GM18868 (cell line): ENCODE data around the gene EGLN1.

Source experiments
- ATAC-seq: cut with Tn5 transposase; IDR thresholded peaks from one replicate; pipeline ENCODE4 v1.9.1; 2021; ENCODE audit warnings: mild to moderate bottlenecking, moderate library complexity; ENCODE audit not compliant: unreplicated experiment

Gene EGLN1

DNA sequence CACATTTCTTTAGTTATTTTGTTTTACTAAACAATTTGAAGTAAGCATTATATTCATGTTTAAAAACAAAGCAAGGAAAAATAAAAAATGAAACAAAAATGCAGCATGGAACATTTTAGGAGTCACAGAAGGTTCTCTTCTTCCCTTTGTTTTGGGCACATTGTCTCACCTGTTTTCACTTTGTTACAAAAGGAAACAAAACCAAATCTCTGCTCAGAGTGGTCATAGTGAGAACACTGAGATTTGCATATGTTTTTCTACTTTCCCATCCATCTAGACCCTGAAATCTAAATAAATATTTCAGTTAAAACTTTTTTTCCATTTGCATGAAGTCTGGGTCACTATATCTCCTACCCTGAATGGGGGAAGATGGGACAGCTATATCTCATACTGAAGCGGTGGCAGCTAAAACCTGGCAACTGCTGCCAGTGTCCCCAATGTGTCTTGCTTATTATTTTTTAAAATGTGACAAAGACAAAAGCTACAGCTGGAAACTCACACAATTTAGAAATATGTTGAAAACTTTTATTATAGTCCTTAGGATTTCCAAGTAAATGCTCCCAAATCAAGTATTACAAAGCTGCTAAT is 87.9 kb downstream of the EGLN1 start:
- no peak for ATAC-seq

DNA sequence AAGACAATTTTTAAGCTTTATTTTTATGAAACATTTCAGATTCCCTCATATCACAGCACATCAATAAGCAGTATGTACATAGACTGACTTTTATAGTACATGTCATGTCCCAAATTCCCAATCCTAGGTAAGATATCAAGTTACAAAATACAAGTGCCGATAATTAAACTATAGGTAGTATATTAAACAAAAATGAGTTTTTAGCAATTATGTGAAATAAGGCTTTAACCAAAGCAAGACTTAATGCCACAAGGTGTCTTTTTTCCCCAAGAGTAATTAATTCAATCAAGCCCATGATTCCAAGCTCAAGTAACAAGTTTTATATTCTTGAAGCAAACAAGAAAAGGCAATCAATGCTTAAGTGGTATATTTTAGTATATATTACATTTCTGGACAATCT is 89.3 kb downstream of the EGLN1 start:
- no peak for ATAC-seq

DNA sequence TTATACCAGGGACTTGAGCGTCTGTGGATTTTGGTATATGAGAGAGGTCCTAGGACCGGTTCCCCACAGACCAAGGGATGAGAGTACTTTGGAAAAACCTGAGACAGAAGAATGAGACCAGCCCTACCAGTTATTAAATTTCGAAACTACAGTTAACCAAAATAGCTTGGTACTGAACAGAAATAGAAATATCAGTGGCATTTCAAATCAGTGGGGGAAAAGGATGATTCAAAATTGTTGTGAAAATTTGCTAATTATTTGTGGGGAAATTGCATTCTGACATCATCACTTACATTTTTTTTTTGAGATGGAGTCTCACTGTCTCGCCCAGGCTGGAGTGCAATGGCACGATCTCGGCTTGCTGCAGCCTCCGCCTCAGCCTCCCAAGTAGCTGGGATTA is 92.6 kb downstream of the EGLN1 start:
- ATAC-seq: no peak

DNA sequence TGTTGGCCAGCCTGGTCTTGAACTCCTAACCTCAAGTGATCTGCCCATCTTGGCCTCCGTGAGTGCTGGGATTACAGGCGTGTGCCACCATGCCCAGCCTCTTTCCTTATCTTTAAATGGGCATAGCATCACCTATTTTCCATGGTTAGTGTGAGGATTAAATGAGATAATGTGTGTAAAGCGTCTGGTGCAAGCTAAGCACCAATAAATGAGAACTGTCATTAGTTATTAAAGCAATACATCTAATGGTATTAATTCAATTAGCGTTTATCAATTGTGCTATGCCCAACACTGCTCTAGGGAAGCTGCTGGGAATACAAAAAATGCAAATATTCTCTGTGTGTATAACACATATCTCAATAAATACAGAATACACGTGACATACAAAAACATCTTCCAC is 94.5 kb downstream of the EGLN1 start:
- no peak for ATAC-seq

DNA sequence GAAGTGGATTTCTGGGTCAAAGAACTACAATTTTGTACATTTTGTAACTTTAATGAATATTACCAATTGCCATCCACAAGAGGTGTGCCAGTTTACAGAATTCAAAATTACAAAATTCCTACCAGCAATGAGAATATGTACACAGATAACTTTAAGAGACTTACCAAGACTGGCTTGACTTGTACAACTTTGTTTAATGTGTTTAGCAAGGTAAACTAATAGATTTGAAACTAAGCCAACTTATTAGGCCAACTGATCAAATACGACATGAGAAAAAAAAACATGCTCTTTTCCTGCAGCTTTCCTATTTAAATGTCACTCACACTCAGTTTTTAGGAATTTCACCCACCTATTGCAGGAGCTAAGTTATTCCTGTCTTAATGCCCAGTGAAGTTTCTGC is 95.8 kb downstream of the EGLN1 start:
- no peak for ATAC-seq

DNA sequence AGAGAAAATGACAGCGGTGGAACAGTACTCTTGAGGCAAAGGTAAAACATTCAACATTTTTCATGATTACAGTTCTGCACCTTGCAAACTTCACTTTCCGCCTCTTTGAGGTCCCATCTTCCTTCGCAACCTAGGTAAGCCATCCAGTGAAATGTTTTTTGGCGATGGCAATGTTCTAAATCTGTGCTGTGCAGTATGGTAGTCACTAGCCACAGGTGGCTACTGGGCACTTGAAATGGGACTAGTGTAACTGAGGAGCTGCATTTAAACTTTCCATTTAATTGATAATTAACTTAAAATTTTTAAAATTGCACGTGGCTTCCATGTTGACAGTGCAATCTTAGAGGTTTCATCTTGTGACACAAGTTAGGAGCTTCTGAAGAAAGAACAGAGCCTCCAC is 97.4 kb downstream of the EGLN1 start:
- no peak for ATAC-seq

DNA sequence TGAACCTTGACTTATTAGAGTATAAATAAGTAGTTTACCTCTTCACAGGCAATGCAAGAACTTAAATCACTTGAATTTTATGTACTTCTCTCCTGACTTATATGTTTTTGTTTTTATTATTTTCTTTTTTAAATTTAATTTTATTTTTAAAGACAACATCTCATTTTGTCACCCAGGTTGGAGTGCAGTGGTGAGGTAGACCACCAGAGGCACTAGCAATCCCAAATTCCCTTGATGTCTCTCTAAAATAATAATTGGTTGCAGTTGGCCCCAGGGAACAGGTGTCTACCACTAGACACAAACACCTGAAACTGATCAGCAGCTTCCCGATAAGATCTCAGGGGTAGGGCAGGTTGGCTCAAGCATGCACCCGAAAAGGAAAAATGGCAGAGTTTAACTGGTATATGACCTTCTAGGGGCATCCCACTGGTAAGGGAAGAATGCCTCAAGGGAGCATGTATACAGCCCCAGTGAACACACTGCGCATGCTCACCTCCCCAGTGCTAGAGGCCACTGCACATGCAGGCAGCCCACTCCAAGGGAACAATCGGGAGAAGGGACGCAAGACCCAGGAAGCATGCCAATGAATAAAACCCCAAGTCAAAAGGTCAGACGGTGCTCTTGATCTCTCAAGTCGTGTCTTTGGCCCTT is 99.1 kb downstream of the EGLN1 start:
- ATAC-seq: no peak

DNA sequence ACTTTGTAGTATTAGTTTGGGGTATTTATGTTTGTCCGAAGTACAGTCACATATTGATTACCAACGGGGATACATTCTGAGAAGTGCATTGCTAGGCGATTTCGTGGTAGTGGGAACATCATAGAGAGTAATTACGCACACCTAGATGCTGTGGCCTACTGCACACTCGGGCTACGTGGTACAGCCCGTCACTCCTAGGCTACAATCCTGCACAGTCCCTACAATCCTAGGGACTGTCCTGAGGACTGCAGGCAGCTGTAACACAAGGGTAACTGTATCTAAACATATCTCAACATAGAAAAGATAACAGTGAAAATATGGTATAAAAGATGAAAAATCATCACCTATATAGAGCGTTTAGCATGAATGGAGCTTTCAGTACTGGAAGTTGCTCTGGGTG is 103.0 kb downstream of the EGLN1 start:
- no peak for ATAC-seq

DNA sequence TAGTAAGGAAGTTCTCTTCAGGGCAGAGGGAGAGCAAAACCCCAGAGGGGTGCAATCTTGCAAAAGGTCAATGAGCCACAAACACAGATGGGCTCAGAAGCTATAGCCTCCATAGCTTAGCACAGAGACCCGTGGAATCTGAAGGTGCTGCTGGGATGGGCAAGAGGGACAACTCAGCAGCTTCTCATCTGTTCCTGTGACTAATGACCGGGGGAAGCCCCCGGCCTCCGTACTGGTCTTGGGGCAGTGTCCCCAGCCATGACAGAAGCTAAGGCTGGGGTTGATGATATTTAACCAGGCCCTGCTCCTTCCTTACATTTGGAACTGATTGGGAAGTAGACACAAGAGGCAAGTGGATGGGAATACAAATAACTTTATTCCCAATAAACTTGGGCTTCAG is 103.5 kb downstream of the EGLN1 start:
- ATAC-seq: no peak

DNA sequence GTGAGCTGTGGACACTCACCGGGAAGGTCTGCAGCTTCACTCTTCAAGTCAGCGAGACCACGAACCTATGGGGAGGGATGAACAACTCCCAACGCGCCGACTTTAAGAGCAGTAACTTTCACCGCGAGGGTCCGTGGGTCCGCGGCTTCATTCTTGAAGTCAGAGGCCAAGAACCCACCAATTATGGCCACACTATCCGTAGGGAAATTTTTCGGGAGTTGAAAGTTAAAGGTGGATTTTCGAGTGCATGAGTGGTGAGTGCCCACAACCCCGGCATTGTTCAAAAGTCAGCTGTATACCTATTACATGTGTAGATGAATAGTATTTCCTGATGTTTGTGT is 104.1 kb downstream of the EGLN1 start:
- no peak for ATAC-seq

DNA sequence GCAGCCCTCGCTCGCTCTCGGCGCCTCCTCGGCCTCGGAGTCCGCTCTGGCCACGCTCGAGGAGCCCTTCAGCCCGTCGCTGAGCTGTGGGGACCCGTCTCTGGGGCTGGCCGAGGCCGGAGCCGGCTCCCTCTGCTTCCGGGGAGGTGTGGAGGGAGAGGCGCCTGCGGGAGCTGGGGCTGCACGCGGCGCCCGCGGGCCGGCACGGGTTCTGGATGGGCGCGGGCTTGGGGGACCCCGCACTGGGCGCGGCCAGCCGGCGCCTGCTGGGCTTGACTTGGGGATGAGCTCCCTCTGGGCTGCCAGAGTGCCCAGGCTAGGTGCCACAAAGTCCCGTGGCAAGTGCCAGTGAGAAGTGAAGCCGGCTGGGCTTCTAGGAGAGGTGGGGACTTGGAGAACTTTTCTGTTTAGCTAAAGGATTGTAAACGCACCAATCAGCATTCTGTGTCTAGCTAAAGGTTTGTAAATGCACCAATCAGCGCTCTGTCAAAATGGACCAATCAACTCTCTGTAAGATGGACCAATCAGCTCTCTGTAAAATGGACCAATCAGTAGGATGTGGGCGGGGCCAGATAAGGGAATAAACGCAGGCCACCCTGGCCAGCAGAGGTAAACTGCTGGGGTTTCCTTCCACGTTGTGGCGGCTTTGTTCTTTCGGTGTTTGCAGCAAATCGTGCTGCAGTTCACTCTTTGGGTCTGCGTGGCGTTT is 104.6 kb downstream of the EGLN1 start:
- ATAC-seq: no peak

DNA sequence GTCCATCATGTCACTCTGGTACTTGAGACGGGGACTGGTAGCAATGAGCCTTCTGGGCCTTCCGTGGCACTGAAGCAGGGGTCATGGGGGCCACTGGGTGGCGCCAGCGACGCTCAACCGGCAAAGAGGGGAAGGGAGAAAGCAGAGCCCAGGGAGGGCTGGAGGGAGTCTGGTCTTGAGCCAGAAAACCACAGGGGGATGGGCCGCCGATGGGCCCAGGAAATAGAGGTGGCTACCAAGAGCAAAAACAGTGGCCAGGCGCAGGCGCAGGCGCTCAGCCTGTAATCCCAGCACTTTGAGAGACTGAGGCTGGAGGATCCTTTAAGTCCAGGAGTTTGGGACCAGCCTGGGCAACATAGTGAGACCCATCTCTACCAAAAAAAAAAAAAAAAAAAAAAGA is 106.2 kb downstream of the EGLN1 start:
- ATAC-seq: peak; percentile 80
